CD4-positive, CD25-positive, alpha-beta regulatory T cell (primary cell): ENCODE data around the gene ZDHHC11B. TPM values are rescaled to one million over a fixed set of nuclear protein-coding genes. Genes with fewer than 3 reads are reported as not detected.
"Not testable (repeated sequence)": the region's sequence is repeated elsewhere in the genome, so short reads cannot be mapped to it uniquely, and the experiment has no call there.

Experiments
- ATAC-seq, 2 donors: fragments of 150-1000 bp; cut with Tn5 transposase; one replicate each; pipeline ENCODE4 v1.10.0; 2021; ENCODE audit warnings: low read depth in 2 of 2, moderate number of reproducible peaks in 2 of 2, moderate library complexity in 1 of 2
- DNase-seq, 3 donors: peaks; one replicate each; pipeline versions ENCODE4 v3.0.0 to v3.0.0-alpha.2; 2012 to 2022; ENCODE audit warnings: mixed read lengths in 1 of 3
- H3K27ac ChIP-seq: one replicate; pipeline ENCODE4 v1.7.0; 2013; ENCODE audit warnings: mild to moderate bottlenecking, low read length; ENCODE audit not compliant: insufficient read depth, poor library complexity, severe bottlenecking
- H3K27me3 ChIP-seq: one replicate; pipeline ENCODE4 v1.7.0; 2013; ENCODE audit warnings: low read length; ENCODE audit not compliant: control insufficient read depth, insufficient read depth
- H3K36me3 ChIP-seq: one replicate; pipeline ENCODE4 v1.7.0; 2013; ENCODE audit warnings: mild to moderate bottlenecking, low read length, moderate library complexity; ENCODE audit not compliant: control insufficient read depth, insufficient read depth
- H3K4me1 ChIP-seq: 2 replicates; pipeline ENCODE4 v1.7.0; 2013; ENCODE audit warnings: mild to moderate bottlenecking, low read length; ENCODE audit not compliant: insufficient read depth, control insufficient read depth, poor library complexity, severe bottlenecking
- H3K4me3 ChIP-seq: one replicate; pipeline ENCODE4 v1.7.0; 2013; ENCODE audit warnings: low read depth, mild to moderate bottlenecking, low read length, moderate library complexity
- H3K9me3 ChIP-seq, 2 experiments: 1 replicate in 1 of 2; 2 replicates in 1 of 2; pipeline ENCODE4 v1.7.0; 2013; ENCODE audit warnings: low read length in 2 of 2, mild to moderate bottlenecking in 1 of 2, moderate library complexity in 1 of 2; ENCODE audit not compliant: control insufficient read depth in 2 of 2
- H3K27ac Mint-ChIP-seq, 3 donors: one replicate each; pipeline ENCODE4 v1.8.0; 2020 to 2022; ENCODE audit warnings: mild to moderate bottlenecking in 3 of 3, mixed read lengths in 3 of 3, moderate library complexity in 2 of 3
- H3K27me3 Mint-ChIP-seq: one replicate; pipeline ENCODE4 v1.8.0; 2022; ENCODE audit warnings: mild to moderate bottlenecking, mixed read lengths
- H3K36me3 Mint-ChIP-seq: one replicate; pipeline ENCODE4 v1.8.0; 2020; ENCODE audit warnings: mixed read lengths
- H3K4me1 Mint-ChIP-seq, 4 donors: one replicate each; pipeline ENCODE4 v1.8.0; 2020 to 2022; ENCODE audit warnings: mixed read lengths in 4 of 4, mild to moderate bottlenecking in 1 of 4
- H3K4me3 Mint-ChIP-seq, 4 donors: one replicate each; pipeline ENCODE4 v1.8.0; 2020 to 2022; ENCODE audit warnings: mild to moderate bottlenecking in 4 of 4, mixed read lengths in 4 of 4, moderate library complexity in 3 of 4
- H3K9me3 Mint-ChIP-seq, 7 donors: one replicate each; pipeline ENCODE4 v1.8.0; 2020 to 2022; ENCODE audit warnings: mixed read lengths in 7 of 7, mild to moderate bottlenecking in 3 of 7, moderate library complexity in 2 of 7
- polyA plus RNA-seq, 4 donors: library from polyadenylated mRNA; unstranded; fragments of 300-500 nt; fragmentation: Illumina TruSeq; gene quantifications; one replicate each; pipeline ENCODE4 v1.2.3, GENCODE V29; 2021
- total RNA-seq: library from RNA; stranded (reverse); gene quantifications from one replicate; pipeline ENCODE4 v1.2.3, GENCODE V29; 2022

Gene ZDHHC11B
- total and polyA plus RNA-seq, 5 donors from 2014 or later: 17.7 TPM; not detected in 4

- not testable (repeated sequence) for H3K27ac Mint-ChIP-seq, H3K4me1 Mint-ChIP-seq, H3K27me3 Mint-ChIP-seq, ATAC-seq, H3K4me3 ChIP-seq, H3K36me3 ChIP-seq, H3K27ac ChIP-seq, H3K36me3 Mint-ChIP-seq, H3K9me3 Mint-ChIP-seq, H3K4me1 ChIP-seq, H3K27me3 ChIP-seq, DNase-seq, H3K9me3 ChIP-seq, H3K4me3 Mint-ChIP-seq
Measured at GRCh38 chr5:727087-727486, 57.4 kb downstream of the ZDHHC11B start.

GRCh38 chr5:723865-724264 is 60.7 kb downstream of the ZDHHC11B start:
- H3K27me3 Mint-ChIP-seq, H3K36me3 Mint-ChIP-seq, DNase-seq, H3K27ac Mint-ChIP-seq, H3K4me3 ChIP-seq, H3K4me1 Mint-ChIP-seq, H3K36me3 ChIP-seq, H3K27ac ChIP-seq, H3K9me3 ChIP-seq, ATAC-seq, H3K4me3 Mint-ChIP-seq, H3K27me3 ChIP-seq, H3K4me1 ChIP-seq: not testable (repeated sequence)
- H3K9me3 Mint-ChIP-seq: peaks cover 0 to 18% (median 4%) of the 10 kb centered on the region in 7 donors

- not testable (repeated sequence) for H3K27ac ChIP-seq, H3K4me3 Mint-ChIP-seq, H3K27ac Mint-ChIP-seq, H3K4me3 ChIP-seq, DNase-seq, H3K27me3 Mint-ChIP-seq, H3K27me3 ChIP-seq, H3K36me3 ChIP-seq, H3K4me1 Mint-ChIP-seq, H3K36me3 Mint-ChIP-seq, H3K9me3 ChIP-seq, ATAC-seq, H3K4me1 ChIP-seq
- H3K9me3 Mint-ChIP-seq: peaks cover 0 to 21% (median 5%) of the 10 kb centered on the region in 7 donors
Measured at GRCh38 chr5:723309-723708, 61.2 kb downstream of the ZDHHC11B start.

- not testable (repeated sequence) for ATAC-seq, H3K4me1 ChIP-seq, H3K4me1 Mint-ChIP-seq, H3K4me3 ChIP-seq, H3K36me3 ChIP-seq, H3K36me3 Mint-ChIP-seq, H3K27ac ChIP-seq, H3K27me3 ChIP-seq, DNase-seq, H3K27ac Mint-ChIP-seq, H3K4me3 Mint-ChIP-seq, H3K9me3 ChIP-seq
- Mint-ChIP-seq H3K9me3 (peaks cover 0 to 25% (median 9%) of the 10 kb centered on the region in 7 donors), H3K27me3 (peaks cover 18% of the 10 kb centered on the region)
Measured at GRCh38 chr5:719379-719778, 65.2 kb downstream of the ZDHHC11B start.

GRCh38 chr5:717143-717542 is 67.4 kb downstream of the ZDHHC11B start:
- no peak overlapping the region for H3K27ac ChIP-seq
- Mint-ChIP-seq H3K4me3 (no peak overlapping the region), H3K27ac (no peak overlapping the region), H3K36me3 (no peaks in the 10 kb centered on the region), H3K9me3 (peaks cover 0 to 25% (median 9%) of the 10 kb centered on the region in 7 donors), H3K4me1 (no peaks in the 10 kb centered on the region), H3K27me3 (peaks cover 18% of the 10 kb centered on the region)
- H3K4me1 ChIP-seq: no peaks in the 10 kb centered on the region
- no peaks in the 10 kb centered on the region for H3K36me3 ChIP-seq
- H3K27me3 ChIP-seq: no peaks in the 10 kb centered on the region
- no peak overlapping the region for H3K4me3 ChIP-seq
- no peak for DNase-seq
- no peak for ATAC-seq
- peaks cover 9 to 10% of the 10 kb centered on the region in 2 experiments for H3K9me3 ChIP-seq

GRCh38 chr5:716740-717139 is 67.8 kb downstream of the ZDHHC11B start:
- H3K4me3 Mint-ChIP-seq: not testable (repeated sequence)

GRCh38 chr5:715636-716035 is 68.9 kb downstream of the ZDHHC11B start:
- not testable (repeated sequence) for H3K36me3 Mint-ChIP-seq, H3K4me1 Mint-ChIP-seq, H3K4me1 ChIP-seq, H3K27ac Mint-ChIP-seq, H3K27ac ChIP-seq, DNase-seq, H3K36me3 ChIP-seq, ATAC-seq, H3K27me3 ChIP-seq, H3K4me3 Mint-ChIP-seq, H3K9me3 ChIP-seq, H3K4me3 ChIP-seq
- H3K9me3 Mint-ChIP-seq: peaks cover 0 to 20% (median 9%) of the 10 kb centered on the region in 7 donors
- H3K27me3 Mint-ChIP-seq: peaks cover 22% of the 10 kb centered on the region

More at GRCh38 chr5:716740-717139, 67.8 kb downstream of the ZDHHC11B start:
- not testable (repeated sequence) for H3K27ac Mint-ChIP-seq, ATAC-seq, H3K4me1 ChIP-seq, H3K9me3 ChIP-seq, H3K4me1 Mint-ChIP-seq, H3K27ac ChIP-seq, H3K4me3 ChIP-seq, DNase-seq, H3K36me3 Mint-ChIP-seq, H3K27me3 ChIP-seq, H3K36me3 ChIP-seq
- Mint-ChIP-seq H3K27me3 (peaks cover 18% of the 10 kb centered on the region), H3K9me3 (peaks cover 0 to 25% (median 9%) of the 10 kb centered on the region in 7 donors)

GRCh38 chr5:714215-715118 is 70.1 kb downstream of the ZDHHC11B start:
- H3K4me1 ChIP-seq, H3K36me3 Mint-ChIP-seq, DNase-seq, H3K27me3 ChIP-seq, H3K4me3 ChIP-seq, ATAC-seq, H3K4me3 Mint-ChIP-seq, H3K9me3 ChIP-seq, H3K27ac ChIP-seq, H3K36me3 ChIP-seq, H3K27ac Mint-ChIP-seq, H3K4me1 Mint-ChIP-seq: not testable (repeated sequence)
- peaks cover 0 to 18% (median 9%) of the 10 kb centered on the region in 7 donors for H3K9me3 Mint-ChIP-seq
- H3K27me3 Mint-ChIP-seq: peaks cover 19% of the 10 kb centered on the region
